PC-9 (cell line): ENCODE measurements around the gene CNBD2. TPM values are rescaled to one million over a fixed set of nuclear protein-coding genes. Genes with fewer than 3 reads are reported as not detected.

Experiments
- BruUV-seq: library from RNA; stranded (reverse); fragments of 400-500 nt; replicated peaks from 2 replicates; lab custom pipeline; 2021; lab: Mats Ljungman, UMichigan
- CTCF ChIA-PET: fragments of 300-600 bp; sonication (Branson Sonifier 250); formaldehyde crosslinking; loops from one replicate; lab custom pipeline; 2022; ENCODE audit warnings: antibody characterized with exemption; lab: Charles Lee
- POLR2A ChIA-PET: fragments of 300-600 bp; sonication (Branson Sonifier 250); formaldehyde crosslinking; loops from one replicate; lab custom pipeline; 2022; ENCODE audit warnings: antibody characterized with exemption; ENCODE audit not compliant: unreplicated experiment; lab: Charles Lee
- DNase-seq, 2 experiments: peaks; one replicate each; pipeline versions ENCODE4 v3.0.0 to v3.0.0-alpha.2; 2015 to 2022; ENCODE audit warnings: mixed read lengths in 1 of 2
- H2AFZ ChIP-seq: fragments of 200-600 bp; sonication (generic); 2 replicates; pipeline ENCODE4 v1.8.1; 2017; ENCODE audit warnings: antibody characterized with exemption
- H3F3A ChIP-seq: fragments of 200-600 bp; sonication (generic); 2 replicates; pipeline ENCODE4 v1.8.1; 2017; ENCODE audit warnings: antibody characterized with exemption, mild to moderate bottlenecking, low read depth; ENCODE audit not compliant: insufficient read depth
- H3K27ac ChIP-seq: fragments of 200-600 bp; sonication (generic); 2 replicates; pipeline ENCODE4 v1.6.1; 2016; ENCODE audit warnings: mixed run types
- H3K27me3 ChIP-seq: fragments of 200-600 bp; sonication (generic); 2 replicates; pipeline ENCODE4 v1.6.1; 2016; ENCODE audit warnings: low read depth, mixed run types; ENCODE audit not compliant: insufficient read depth
- H3K36me3 ChIP-seq: fragments of 200-600 bp; sonication (generic); 2 replicates; pipeline ENCODE4 v1.6.1; 2016; ENCODE audit warnings: low read depth, mixed run types
- H3K4me1 ChIP-seq: fragments of 200-600 bp; sonication (generic); replicated peaks from 2 replicates; pipeline ENCODE4 v1.6.1; 2016; ENCODE audit warnings: mixed run types; ENCODE audit not compliant: insufficient read depth
- H3K4me2 ChIP-seq: fragments of 200-600 bp; sonication (generic); 2 replicates; pipeline ENCODE4 v1.6.1; 2017; ENCODE audit warnings: mixed run types
- H3K4me3 ChIP-seq: fragments of 200-600 bp; sonication (generic); 2 replicates; pipeline ENCODE4 v1.6.1; 2016; ENCODE audit warnings: mixed run types
- H3K79me2 ChIP-seq: fragments of 200-600 bp; sonication (generic); 2 replicates; pipeline ENCODE4 v1.6.1; 2017; ENCODE audit warnings: low read depth, mixed run types
- H3K9me2 ChIP-seq: fragments of 200-600 bp; sonication (generic); 2 replicates; pipeline ENCODE4 v1.8.1; 2017; ENCODE audit warnings: mild to moderate bottlenecking; ENCODE audit not compliant: insufficient read depth
- H3K9me3 ChIP-seq: fragments of 200-600 bp; sonication (generic); 2 replicates; pipeline ENCODE4 v1.8.1; 2016; ENCODE audit warnings: low read depth; ENCODE audit not compliant: insufficient read depth
- H4K20me1 ChIP-seq: fragments of 200-600 bp; sonication (generic); 2 replicates; pipeline ENCODE4 v1.8.1; 2017; ENCODE audit not compliant: insufficient read depth
- CTCF ChIP-seq: fragments of 200-600 bp; sonication (generic); conservative IDR thresholded peaks from 2 replicates; pipeline ENCODE4 v1.6.1; 2017; ENCODE audit warnings: mixed run types, antibody characterized with exemption, mild to moderate bottlenecking, moderate library complexity
- EZH2 ChIP-seq: fragments of 200-600 bp; sonication (generic); IDR thresholded peaks from 2 replicates; pipeline ENCODE4 v1.8.0; 2017; ENCODE audit warnings: antibody characterized with exemption, low read depth
- intact Hi-C: fragments of 100-400 bp; cut with micrococcal nuclease; formaldehyde crosslinking; loops from one replicate; pipeline ENCODE4 v1.10.0; 2022; ENCODE audit not compliant: unreplicated experiment
- total RNA-seq: library from RNA; stranded (reverse); gene quantifications from 2 replicates; pipeline ENCODE4 v1.2.3, GENCODE V29; 2021

The CNBD2 gene
- total RNA-seq, 1 experiment from 2014 or later: 7.3 TPM

GRCh38 chr20:36035745-36036144, 67.4 kb downstream of the CNBD2 start:
- Histone ChIP-seq H3K9me2 (no peaks in the 10 kb centered on the region), H3K27me3 (no peaks in the 10 kb centered on the region), H3K4me1 (no peaks in the 10 kb centered on the region), H3K9me3 (no peaks in the 10 kb centered on the region), H3K79me2 (no peaks in the 10 kb centered on the region), H3K4me3 (no peak overlapping the region), H3K36me3 (no peaks in the 10 kb centered on the region), H2AFZ (no peak overlapping the region), H4K20me1 (no peaks in the 10 kb centered on the region), H3F3A (peaks cover 19% of the 10 kb centered on the region; the same call in 1 of the 2 replicates), H3K27ac (no peak overlapping the region), H3K4me2 (no peak overlapping the region)
- intact Hi-C loops: no loop called here
- CTCF ChIA-PET: no interaction called here
- TF ChIP-seq CTCF: no peak
- no peak for TF ChIP-seq EZH2
- no TSS peak for BruUV-seq
- peak in 1 of 2 experiments; percentile 49 for DNase-seq
- POLR2A ChIA-PET: no interaction called here

GRCh38 chr20:36036688-36037087, 68.3 kb downstream of the CNBD2 start:
- Histone ChIP-seq H3K27me3 (no peaks in the 10 kb centered on the region), H3K4me3 (no peak overlapping the region), H2AFZ (no peak overlapping the region), H3K36me3 (no peaks in the 10 kb centered on the region), H3K9me2 (no peaks in the 10 kb centered on the region), H4K20me1 (no peaks in the 10 kb centered on the region), H3K4me2 (no peak overlapping the region), H3K79me2 (no peaks in the 10 kb centered on the region), H3K4me1 (no peaks in the 10 kb centered on the region), H3F3A (peaks cover 19% of the 10 kb centered on the region; the same call in 1 of the 2 replicates), H3K9me3 (no peaks in the 10 kb centered on the region), H3K27ac (no peak overlapping the region)
- no peak for TF ChIP-seq EZH2
- TF ChIP-seq CTCF: no peak
- ChIA-PET POLR2A (interaction anchor here (0.5 kb wide), 1 partner anchor 9 kb away, joined by 3 read pairs; no protein-coding TSS in a partner anchor), CTCF (no interaction called here)
- DNase-seq: no peak
- intact Hi-C loops: no loop called here
- BruUV-seq: no TSS peak

GRCh38 chr20:36040571-36040970, 72.2 kb downstream of the CNBD2 start:
- ChIA-PET POLR2A (no interaction called here), CTCF (no interaction called here)
- Histone ChIP-seq H3K4me3 (no peak overlapping the region), H4K20me1 (peaks cover 21% of the 10 kb centered on the region), H3K4me2 (no peak overlapping the region), H3K9me3 (no peaks in the 10 kb centered on the region), H2AFZ (no peak overlapping the region), H3K36me3 (0 out of 2 replicates have a peak, but pooled peaks cover 2% of the 10 kb centered on the region), H3F3A (peaks cover 40% of the 10 kb centered on the region), H3K27me3 (no peaks in the 10 kb centered on the region), H3K4me1 (no peaks in the 10 kb centered on the region), H3K79me2 (peaks cover 31% of the 10 kb centered on the region), H3K27ac (no peak overlapping the region), H3K9me2 (no peaks in the 10 kb centered on the region)
- BruUV-seq: no TSS peak
- TF ChIP-seq EZH2 (no peak), CTCF (no peak)
- DNase-seq: no peak
- intact Hi-C loops: loop anchor here (5.0 kb wide), 1 partner anchor 43 kb away; no protein-coding TSS in a partner anchor
